ENCODE measurements around the gene NELFE.
"Not testable (repeated sequence)": the region's sequence is repeated elsewhere in the genome, so short reads cannot be mapped to it uniquely, and the experiment has no call there.

NELFE gene

GRCh38 chr6:31919624-31920303, 39.0 kb downstream of the NELFE start:
- in situ Hi-C loops (cut with HindIII; ENCODE audit: low sequenced_read_pairs): no loop called here

- in situ Hi-C loops (cut with HindIII; ENCODE audit: low sequenced_read_pairs): no loop called here
Observed at GRCh38 chr6:31918069-31918720, 40.6 kb downstream of the NELFE start.

GRCh38 chr6:31915756-31916155, 43.0 kb downstream of the NELFE start:
- in situ Hi-C loops (cut with HindIII; ENCODE audit: low sequenced_read_pairs): no loop called here

GRCh38 chr6:31915351-31915750, 43.4 kb downstream of the NELFE start:
- in situ Hi-C loops (cut with HindIII; ENCODE audit: low sequenced_read_pairs): no loop called here

- in situ Hi-C loops (cut with HindIII; ENCODE audit: low sequenced_read_pairs): no loop called here
Observed at GRCh38 chr6:31911826-31912585, 46.8 kb downstream of the NELFE start.

- in situ Hi-C loops (cut with HindIII; ENCODE audit: low sequenced_read_pairs): not testable (repeated sequence)
Observed at GRCh38 chr6:31909298-31909697, 49.5 kb downstream of the NELFE start.

- in situ Hi-C loops (cut with HindIII; ENCODE audit: low sequenced_read_pairs): no loop called here
Observed at GRCh38 chr6:31908791-31909190, 50.0 kb downstream of the NELFE start.

- in situ Hi-C loops (cut with HindIII; ENCODE audit: low sequenced_read_pairs): not testable (repeated sequence)
Observed at GRCh38 chr6:31908255-31908654, 50.5 kb downstream of the NELFE start.

GRCh38 chr6:31907158-31907813, 51.5 kb downstream of the NELFE start:
- in situ Hi-C loops (cut with HindIII; ENCODE audit: low sequenced_read_pairs): no loop called here

- in situ Hi-C loops (cut with HindIII; ENCODE audit: low sequenced_read_pairs): not testable (repeated sequence)
Observed at GRCh38 chr6:31906727-31907126, 52.0 kb downstream of the NELFE start.

GRCh38 chr6:31906122-31906521, 52.6 kb downstream of the NELFE start:
- in situ Hi-C loops (cut with HindIII; ENCODE audit: low sequenced_read_pairs): no loop called here

GRCh38 chr6:31905041-31905440, 53.7 kb downstream of the NELFE start:
- in situ Hi-C loops (cut with HindIII; ENCODE audit: low sequenced_read_pairs): no loop called here

- in situ Hi-C loops (cut with HindIII; ENCODE audit: low sequenced_read_pairs): no loop called here
Observed at GRCh38 chr6:31903957-31904356, 54.8 kb downstream of the NELFE start.

All from DLD1 (cell line).